HG02623 (cell line): ENCODE data around the gene ZNF518A.
A peak's percentile ranks its signal among the peaks of the same experiment; 100 is the strongest.

Source experiments
- ATAC-seq: cut with Tn5 transposase; IDR thresholded peaks from one replicate; pipeline ENCODE4 v1.9.1; 2021; ENCODE audit warnings: moderate library complexity; ENCODE audit not compliant: unreplicated experiment

ZNF518A gene, protein sequence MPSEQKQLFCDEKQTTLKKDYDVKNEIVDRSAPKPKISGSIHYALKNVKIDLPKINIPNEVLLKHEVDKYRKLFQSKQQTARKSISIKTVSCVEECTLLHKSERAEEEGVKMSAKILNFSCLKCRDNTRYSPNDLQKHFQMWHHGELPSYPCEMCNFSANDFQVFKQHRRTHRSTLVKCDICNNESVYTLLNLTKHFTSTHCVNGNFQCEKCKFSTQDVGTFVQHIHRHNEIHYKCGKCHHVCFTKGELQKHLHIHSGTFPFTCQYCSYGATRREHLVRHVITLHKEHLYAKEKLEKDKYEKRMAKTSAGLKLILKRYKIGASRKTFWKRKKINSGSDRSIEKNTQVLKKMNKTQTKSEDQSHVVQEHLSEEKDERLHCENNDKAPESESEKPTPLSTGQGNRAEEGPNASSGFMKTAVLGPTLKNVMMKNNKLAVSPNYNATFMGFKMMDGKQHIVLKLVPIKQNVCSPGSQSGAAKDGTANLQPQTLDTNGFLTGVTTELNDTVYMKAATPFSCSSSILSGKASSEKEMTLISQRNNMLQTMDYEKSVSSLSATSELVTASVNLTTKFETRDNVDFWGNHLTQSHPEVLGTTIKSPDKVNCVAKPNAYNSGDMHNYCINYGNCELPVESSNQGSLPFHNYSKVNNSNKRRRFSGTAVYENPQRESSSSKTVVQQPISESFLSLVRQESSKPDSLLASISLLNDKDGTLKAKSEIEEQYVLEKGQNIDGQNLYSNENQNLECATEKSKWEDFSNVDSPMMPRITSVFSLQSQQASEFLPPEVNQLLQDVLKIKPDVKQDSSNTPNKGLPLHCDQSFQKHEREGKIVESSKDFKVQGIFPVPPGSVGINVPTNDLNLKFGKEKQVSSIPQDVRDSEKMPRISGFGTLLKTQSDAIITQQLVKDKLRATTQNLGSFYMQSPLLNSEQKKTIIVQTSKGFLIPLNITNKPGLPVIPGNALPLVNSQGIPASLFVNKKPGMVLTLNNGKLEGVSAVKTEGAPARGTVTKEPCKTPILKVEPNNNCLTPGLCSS (N-terminal part only)

DNA sequence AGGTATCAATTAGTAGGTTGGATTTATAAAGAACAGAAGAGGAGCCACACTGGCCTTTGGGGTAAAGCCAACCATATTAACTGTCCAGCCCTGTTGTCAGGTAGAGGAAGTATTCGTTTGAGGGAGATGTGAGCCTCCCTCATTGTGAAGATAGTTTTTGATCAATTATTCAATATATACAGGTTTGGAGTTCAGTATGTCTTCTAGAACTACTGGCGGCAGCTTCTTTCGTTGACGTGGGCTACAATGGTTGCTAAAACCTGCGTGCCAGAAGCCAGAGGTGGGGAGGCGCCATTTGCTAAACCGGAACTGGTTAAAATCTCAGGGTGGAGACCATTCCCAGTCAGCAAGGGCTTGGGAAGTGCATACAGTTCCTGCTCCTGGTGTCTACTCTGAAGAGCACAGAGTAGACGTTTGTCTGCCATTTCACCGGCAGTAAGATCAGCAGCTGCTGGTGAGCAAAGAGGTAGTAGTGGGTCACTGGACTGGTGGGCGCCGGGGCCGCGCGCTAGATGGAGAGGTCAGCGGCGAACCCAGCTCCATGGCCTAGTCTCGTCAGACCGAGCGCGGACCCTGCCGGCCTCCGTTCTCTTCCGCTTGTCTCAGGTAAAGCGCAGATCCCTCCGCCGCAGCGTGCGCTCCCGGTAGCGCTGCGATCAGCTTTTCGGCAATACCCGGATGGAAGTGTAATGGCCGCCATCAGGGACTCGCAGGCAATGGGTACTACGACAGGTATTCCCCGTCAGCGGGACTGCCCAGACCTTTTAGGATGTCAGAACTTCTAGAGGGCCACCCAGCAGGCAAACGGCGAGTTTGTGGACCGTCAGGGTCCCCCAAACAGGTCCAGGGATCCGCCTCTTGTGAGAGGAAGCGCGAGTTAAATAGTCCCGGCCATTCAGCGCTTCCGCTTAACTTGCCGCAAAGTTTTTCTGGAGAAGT, at the start of gene ZNF518A:
ZNF518A (plus strand) TSS at position 911 of the 939 bp plus-strand sequence. CDS start 26,026 bp downstream, outside the sequence.
- ATAC-seq, result peak; percentile 63

DNA sequence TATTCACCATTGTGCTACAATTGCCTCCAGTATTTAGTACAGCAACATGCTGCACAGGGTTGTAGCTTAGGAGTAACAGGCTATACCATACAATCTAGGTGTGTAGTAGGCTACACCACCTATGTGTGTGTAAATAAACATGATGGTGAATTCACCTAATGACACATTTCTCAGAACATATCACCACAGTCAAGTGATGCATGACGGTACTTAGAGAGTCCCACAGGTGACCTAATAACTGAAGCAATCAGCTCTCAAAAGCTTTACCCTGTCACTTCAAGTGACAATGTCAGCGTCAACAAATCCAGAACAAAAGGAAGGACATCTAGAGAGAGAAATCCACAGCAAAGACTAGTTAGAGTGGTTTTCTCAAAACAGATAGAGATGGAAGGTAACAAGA, 47.9 kb upstream of the ZNF518A start:
- ATAC-seq, result no peak

DNA sequence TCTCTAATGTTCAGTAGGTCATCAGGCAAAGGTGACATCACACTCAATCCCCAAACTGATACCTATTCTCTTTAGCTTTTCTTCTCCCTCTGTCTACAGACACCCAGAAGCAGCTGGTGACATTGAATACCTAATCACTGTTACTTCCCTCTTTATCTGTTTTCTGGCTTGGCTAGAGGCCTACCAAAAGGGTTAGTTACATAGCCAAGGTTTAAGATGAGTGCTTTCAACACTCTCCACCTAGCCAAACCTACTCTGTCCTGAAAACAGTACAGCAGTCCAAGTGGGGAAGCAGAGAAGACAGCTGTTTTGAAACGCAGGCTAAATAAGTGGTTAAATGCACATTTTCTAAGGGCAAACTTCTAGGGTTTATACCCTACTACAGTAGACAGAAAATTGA, 47.3 kb upstream of the ZNF518A start:
- ATAC-seq, result no peak

DNA sequence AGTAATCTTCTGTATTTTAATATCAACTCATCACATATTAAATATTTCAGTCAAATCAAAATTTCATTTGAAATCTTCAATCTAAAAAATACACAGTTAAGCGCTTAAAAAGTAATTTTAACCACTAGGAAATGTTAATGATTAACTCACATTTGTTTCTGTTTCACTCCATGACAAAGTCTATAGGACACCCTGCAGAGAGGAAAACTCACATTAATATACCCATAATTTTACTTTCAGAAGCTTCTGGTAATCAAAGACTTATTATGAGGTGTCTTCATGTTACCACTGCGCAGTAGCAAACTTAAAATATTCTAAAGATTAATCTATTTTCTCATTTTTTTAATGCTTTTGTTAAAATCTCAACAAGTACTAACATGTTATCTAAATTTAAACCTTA, 41.0 kb upstream of the ZNF518A start:
- no peak for ATAC-seq

DNA sequence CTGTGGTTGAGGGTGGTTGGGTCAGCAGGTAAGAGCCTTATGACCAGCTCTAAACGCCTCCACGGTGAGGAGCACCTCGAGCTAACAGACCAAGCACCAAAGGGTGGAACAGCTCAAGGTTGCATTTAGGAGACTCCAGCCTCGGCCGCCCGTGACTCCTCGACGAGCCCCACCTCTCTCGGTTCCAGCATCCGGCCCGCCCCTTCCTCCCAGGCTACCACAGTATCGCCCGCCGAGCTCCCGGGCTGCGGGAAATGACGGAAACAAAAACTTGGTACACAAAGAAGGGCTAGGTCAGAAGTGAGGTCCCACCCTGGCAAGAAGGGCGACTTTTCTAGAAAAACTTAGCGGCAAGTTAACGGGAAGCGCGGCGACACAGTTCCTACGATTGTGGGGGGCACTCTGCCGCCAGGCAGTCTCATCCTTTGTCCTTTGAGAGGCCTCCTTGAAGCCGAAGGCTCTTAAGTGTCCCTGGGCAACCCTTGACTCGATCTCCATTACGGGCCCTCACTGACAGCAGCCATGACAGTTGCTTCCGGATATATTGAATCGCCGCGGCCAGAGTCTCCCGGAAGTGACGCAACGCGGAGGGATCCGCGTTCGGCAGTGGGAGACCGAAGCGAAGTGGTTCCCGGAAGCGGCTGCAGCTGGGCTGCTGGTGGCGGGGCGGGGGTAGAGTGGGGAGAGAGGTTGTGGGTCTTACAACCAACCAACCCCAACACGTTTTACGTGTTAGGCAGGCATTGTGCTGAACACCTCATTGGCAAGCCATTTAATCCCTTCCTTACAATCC, 40.2 kb upstream of the ZNF518A start:
- ATAC-seq, result peak; percentile 85

DNA sequence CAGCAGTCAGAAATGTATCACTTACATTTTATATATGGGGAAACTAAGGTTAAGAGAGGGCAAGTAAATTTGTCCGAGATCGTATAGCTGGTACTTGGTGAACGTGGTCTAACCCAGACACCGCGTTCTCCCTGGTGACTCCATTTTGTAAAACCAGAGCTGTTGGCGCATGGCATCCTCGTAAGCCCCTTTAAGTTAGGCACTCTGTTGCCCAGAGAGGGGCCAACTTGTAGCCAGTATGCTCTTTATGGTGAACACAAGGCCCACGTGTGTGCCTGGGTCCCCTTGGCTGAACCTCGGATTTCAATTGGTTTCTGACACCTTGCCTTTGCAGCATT, 39.7 kb upstream of the ZNF518A start:
- no peak for ATAC-seq

DNA sequence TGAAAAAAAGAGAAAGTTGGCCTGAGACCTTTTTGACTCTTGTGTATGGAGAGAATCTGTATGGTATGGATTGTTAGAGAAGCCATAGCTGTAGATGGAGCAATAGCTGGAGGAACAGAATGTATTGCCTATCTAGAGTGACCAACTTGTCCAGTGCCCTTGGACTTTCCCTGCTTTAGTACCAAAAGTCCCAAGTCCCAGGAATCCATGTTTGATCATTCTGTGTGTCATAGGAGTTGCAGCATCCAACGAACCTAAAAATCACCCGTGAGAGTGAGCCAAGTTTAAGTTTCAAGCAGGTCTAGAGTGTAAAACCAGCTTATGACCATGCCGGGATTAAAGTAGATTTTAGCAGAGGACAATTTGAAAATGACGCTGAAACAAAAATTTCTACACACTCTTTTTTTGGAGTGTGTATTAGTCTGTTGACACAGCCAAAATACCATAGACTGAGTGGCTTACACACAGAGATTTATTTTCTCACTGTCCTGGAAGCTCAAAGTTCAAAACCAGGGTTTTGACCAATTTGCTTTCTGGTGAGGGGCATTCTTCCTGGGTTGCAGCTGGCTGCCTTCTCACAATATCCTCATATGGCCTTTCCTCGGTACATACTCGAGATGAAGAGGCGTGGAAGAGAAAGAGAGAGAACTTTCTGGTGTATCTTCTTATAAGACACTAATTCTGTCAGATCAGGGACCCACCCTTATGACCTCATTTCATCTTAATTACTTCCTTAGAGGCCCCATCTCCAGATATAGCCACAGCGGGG, 36.9 kb upstream of the ZNF518A start:
- no peak for ATAC-seq

DNA sequence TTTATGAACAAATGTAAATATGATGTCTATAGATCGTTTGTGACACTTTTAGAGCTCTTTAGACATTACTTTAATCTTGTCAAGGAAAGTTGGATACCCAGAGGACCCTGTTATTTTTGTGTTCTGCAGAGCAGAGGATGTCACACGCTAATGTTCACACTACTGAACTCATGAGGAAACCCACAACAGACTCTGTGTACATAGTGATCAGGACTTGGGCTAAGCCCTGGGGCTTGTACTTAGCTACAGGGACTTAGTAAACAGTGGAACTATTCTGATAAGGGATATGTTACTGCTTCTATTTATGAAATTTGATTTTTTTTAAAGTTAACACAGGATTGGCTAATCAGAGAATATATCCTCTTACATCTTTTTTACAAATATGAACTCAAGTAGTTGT, 36.1 kb upstream of the ZNF518A start:
- no peak for ATAC-seq

DNA sequence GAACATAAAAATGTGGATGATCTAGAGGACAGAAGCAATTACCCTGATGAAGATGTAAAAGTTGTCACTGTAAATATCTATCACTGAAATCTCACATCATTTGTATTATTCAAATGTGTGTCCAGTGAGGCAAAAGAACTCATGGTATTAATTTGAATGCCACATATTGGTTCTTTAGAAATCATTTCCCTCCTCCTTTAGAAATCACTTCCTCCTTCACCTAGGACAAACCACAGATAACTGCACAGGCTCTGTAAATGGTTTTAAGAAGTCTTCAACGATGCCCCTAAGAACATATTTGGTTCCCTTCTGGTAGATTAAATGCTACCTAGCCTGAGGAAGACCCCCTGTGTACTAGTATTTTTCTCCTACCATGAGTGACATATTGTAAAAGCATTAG, 33.1 kb upstream of the ZNF518A start:
- ATAC-seq, result no peak

DNA sequence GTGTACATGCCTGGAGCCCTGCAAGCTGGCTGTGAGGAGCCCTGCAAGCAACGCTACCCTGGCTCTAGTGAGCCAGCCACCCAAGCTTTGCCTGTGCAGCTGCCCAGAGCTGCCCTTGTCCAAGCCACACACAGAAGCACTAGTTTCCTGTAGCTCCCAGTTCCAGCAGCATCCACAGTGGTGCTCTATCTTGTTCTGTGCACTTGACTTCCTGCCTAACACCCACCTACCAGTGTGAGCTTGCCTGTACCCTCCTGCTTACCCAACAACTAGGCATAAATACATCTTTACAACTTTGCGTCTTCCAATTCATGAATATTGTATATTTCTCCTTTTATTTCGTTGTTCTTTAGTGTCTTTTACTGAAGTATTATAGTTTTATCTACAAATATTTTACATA, 32.2 kb upstream of the ZNF518A start:
- no peak for ATAC-seq

DNA sequence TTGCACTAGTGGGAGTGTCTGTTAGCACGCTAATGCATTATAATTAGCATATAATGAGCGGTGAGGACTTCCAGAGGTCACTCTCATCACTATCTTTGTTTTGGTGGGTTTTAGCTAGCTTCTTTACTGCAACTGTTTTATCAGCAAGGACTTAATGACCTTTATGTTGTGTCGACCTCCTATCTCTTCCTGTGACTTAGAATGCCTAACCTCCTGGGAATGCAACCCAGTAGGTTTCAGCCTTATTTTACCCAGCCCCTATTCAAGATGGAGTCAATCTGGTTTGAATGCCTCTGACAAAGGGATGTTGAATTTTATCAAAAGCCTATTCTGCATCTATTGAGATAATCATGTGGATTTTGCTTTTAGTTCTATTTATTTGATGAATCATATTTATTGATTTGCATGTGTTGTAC, 22.5 kb upstream of the ZNF518A start:
- no peak for ATAC-seq

DNA sequence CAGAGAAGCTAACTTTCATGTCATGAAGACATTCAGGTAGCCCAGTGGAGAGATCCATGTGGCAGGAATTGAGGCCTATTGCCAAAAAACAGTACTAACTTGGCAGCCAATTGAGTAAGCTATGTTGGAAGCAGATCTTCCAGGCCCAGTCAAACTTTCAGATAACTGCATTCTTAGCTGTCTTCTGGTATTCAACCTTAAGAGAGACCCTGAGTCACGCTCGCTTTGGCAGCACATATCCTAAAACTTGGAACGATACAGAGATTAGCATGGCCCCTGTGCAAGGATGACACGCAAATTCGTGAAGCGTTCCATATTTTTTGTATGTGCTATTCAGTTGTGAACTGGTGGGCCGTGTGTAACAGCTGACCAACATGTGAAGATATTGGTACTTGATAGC, 17.6 kb upstream of the ZNF518A start:
- ATAC-seq, result no peak

DNA sequence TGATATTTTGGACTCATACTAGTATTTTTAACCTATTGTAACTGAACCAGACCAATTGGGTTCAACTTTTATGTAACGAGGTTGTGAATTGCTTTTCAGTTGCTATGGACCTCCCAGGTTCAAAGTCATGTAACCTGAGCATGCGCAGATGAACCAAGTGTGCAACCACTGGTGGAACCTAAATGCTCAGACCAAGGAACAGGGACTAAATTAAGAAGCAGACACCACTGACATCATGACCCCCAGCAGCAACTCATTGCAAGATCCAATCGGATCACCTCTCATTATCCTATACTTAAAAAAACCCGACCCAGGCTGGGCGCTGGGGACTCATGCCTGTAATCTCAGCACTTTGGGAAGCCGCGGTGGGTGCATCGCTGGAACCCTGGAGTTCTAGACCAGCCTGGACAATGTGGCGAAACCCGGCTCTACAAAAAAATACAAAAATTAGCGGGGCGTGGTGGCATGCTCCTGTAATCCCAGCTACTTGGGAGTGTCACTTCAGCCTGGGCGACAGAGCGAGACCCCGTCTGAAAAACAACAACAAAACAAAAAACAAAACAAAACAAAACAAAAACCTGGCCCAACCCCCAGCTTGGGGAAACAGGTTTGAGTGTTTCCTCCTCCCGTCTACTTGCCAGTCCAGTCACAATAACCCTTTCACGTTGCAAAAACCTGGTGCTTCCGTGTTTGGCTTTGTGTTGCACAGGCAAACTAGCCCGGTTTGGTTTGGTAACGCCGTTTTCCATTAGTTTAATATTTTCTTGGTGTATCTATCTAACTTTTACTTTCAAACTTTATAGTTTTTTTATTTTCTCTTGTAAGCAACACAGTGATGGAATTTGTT, 11.3 kb upstream of the ZNF518A start:
- no peak for ATAC-seq

DNA sequence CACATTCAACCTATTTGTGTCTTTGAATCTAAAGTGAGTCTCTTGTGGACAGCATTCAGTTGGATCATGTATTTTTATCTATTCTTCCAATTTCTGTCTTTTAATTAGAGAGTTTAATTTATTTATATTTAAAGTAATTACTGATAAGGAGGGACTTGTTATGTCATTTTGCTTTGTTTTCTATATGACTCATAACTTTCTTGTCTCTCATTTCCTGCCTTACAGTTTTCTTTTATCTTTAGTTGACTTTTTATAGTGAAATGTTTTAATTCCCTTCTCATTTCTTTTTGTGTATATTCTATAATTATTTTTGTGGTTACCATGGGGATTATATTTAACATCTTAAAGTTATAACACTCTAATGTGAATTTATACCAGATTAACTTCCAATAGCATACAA, 7.3 kb upstream of the ZNF518A start:
- ATAC-seq, result no peak

DNA sequence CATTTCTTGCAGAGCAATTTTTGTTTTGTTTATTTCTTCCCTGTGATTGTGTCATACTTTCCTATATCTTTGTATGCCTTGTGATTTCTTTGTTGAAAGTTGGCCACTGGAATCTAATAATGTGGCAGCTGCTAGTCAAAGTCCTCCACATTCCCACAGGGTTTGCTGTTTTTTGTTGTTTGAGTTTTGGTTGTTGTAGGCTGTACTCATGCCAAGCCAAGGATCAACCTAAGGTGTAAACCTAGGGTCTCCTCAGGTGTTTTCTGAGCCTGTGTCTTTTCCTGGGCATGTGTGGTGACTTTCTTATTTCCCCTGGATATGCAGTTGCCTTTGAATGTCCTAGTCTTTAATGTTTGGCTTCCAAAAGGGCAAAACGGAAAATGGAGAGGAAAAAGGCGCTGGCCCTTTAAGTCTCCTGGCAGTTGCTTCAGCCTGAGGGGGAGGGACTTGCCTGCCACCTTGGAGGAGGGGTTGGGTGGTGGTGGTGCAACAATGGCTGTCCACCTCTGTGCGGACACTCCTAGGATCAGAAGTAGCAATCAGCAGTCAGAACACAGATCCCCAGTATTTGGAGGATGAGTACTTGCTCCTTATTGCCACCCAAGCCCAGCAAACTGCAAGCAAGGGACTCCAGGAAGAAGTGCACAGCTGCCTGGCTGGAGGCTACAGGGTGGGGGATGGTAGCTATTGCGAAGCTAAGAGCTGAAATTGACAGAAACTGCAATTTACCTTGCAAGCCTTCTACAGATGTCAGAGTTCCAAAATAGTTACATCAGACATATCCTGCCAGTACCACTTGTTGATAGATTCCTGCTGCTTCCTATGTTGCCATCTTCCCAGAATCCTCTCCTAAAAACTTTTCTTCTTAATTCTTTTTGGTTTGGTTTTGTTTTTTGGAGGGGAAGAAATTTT, 5.6 kb upstream of the ZNF518A start:
- no peak for ATAC-seq

DNA sequence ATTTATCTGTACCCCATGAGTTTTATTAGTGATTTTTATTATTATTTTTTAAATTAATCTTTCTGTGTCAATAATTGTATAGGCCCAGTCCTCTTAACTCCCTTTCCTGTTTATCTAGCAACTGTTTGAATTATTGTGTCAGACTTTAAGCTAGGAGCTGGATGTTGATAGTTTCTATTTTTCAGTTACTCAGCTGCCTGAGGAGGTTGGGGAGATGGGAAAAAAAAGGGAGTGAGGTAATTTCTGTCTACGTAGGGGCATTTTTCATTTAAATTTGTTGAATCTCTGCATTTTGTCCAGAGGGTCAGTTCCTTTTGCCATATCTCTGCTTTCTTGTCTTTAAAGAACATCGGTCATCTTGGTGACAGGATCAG, 5.0 kb upstream of the ZNF518A start:
- no peak for ATAC-seq

DNA sequence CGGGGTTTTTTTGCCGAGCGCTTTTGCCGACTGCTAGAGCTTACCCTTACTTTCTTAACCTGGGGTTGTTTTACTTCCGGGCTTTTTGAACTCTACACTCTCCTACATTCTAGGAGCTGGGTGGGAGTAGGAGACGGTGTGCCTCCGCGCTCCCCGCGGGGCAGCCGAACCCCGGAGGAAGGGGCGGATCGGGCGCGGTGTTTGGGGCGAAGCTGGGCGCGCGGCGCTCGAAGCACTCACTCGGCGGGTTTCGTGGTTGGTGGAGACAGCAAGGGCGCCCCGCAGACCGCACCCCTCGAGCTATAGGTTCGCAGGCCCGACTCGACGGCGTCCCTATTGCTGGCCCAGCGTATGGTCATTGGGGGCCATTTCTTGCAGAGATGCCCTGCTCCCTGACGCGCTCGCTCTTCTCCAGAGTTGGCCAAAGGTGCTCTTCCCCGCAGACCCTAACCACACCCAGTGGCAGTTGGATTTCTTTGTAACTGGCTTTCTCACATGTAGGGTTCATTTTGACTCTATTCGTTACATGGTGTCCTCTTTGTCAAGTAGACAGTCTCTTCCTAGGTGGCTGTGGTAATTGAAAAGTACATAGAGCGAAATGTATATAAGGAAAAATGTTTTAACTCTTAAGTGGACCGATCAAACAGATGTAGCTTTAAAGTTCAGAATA, 364 bp downstream of the ZNF518A start:
- ATAC-seq, result peak; percentile 63
